Measurements from ENCODE around the gene PARP11. TPM values are rescaled to one million over a fixed set of nuclear protein-coding genes. Genes with fewer than 3 reads are reported as not detected.

PARP11 gene
- total RNA-seq, 1 experiment from 2014 or later: 13.4 TPM

- no peaks in the 10 kb centered on the region for H3K36me3 ChIP-seq
- H3K4me1 ChIP-seq: peaks cover 36% of the 10 kb centered on the region
- no peaks in the 10 kb centered on the region for H3K27me3 ChIP-seq
- peak; percentile 34 to 45 for DNase-seq
- no peak overlapping the region for H3K4me3 ChIP-seq
- peak overlapping the region; percentile 53 for H3K27ac ChIP-seq
- no peaks in the 10 kb centered on the region for H3K9me3 ChIP-seq (replicated peaks)
These were observed 23.7 kb upstream of the PARP11 start for GRCh38 chr12:3896801-3897351.

- Histone ChIP-seq H3K4me1 (peaks cover 36% of the 10 kb centered on the region), H3K27ac (peak overlapping the region; percentile 53)
- DNase-seq: no peak
These were observed 23.2 kb upstream of the PARP11 start for GRCh38 chr12:3896356-3896755.

GRCh38 chr12:3892631-3893030 is 19.4 kb upstream of the PARP11 start:
- H3K4me3 ChIP-seq: no peak overlapping the region
- DNase-seq: no peak
- peaks cover 39% of the 10 kb centered on the region for H3K4me1 ChIP-seq
- no peaks in the 10 kb centered on the region for H3K9me3 ChIP-seq (replicated peaks)
- no peaks in the 10 kb centered on the region for H3K36me3 ChIP-seq
- no peak overlapping the region for H3K27ac ChIP-seq
- no peaks in the 10 kb centered on the region for H3K27me3 ChIP-seq

More at GRCh38 chr12:3896356-3896755, 23.2 kb upstream of the PARP11 start:
- Histone ChIP-seq H3K27me3 (no peaks in the 10 kb centered on the region), H3K4me3 (no peak overlapping the region), H3K36me3 (no peaks in the 10 kb centered on the region), H3K9me3 (replicated peaks) (no peaks in the 10 kb centered on the region)

- DNase-seq: no peak
- H3K27ac ChIP-seq: peak overlapping the region; percentile 16; the same call in 1 of the 2 replicates
- no peaks in the 10 kb centered on the region for H3K36me3 ChIP-seq
- H3K9me3 ChIP-seq (replicated peaks): no peaks in the 10 kb centered on the region
- H3K4me3 ChIP-seq: no peak overlapping the region
- H3K4me1 ChIP-seq: peaks cover 25% of the 10 kb centered on the region
- no peaks in the 10 kb centered on the region for H3K27me3 ChIP-seq
These were observed 18.0 kb upstream of the PARP11 start for GRCh38 chr12:3891201-3891600.

DNA sequence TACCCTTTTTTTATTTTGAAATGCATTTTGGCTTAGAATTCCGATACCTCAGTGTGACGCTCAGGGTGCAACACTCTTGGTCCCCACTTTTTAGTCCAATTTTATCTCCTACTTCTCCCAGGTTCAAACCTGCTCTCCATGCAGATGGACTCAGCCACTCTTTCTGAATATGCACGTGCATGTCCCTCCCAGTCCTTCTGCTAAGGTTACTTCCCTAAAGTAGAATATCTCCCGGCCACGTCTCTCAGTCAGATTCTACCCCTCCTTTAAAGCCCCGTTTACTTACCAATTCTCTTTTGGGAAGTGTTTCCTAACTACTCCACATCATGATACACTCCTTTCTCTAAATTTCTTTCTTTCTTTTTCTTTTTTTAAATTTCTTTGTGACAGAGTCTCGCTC is 15.5 kb upstream of the PARP11 start:
- H3K27ac ChIP-seq: no peak overlapping the region
- no peaks in the 10 kb centered on the region for H3K27me3 ChIP-seq
- H3K4me3 ChIP-seq: no peak overlapping the region
- peaks cover 26% of the 10 kb centered on the region for H3K4me1 ChIP-seq
- DNase-seq: no peak
- H3K9me3 ChIP-seq (replicated peaks): no peaks in the 10 kb centered on the region
- no peaks in the 10 kb centered on the region for H3K36me3 ChIP-seq

- H3K4me3 ChIP-seq: no peak overlapping the region; the same call in 1 of the 2 replicates
- no peaks in the 10 kb centered on the region for H3K36me3 ChIP-seq
- peak overlapping the region; percentile 43 for H3K27ac ChIP-seq
- no peaks in the 10 kb centered on the region for H3K9me3 ChIP-seq (replicated peaks)
- peaks cover 21% of the 10 kb centered on the region for H3K4me1 ChIP-seq
- no peaks in the 10 kb centered on the region for H3K27me3 ChIP-seq
- peak; percentile 36 to 82 for DNase-seq
These were observed 12.3 kb upstream of the PARP11 start for GRCh38 chr12:3885277-3886094.

GRCh38 chr12:3884671-3885070 is 11.5 kb upstream of the PARP11 start:
- DNase-seq: no peak
- H3K36me3 ChIP-seq: no peaks in the 10 kb centered on the region
- no peak overlapping the region for H3K4me3 ChIP-seq
- H3K4me1 ChIP-seq: peaks cover 17% of the 10 kb centered on the region
- H3K27ac ChIP-seq: no peak overlapping the region
- no peaks in the 10 kb centered on the region for H3K9me3 ChIP-seq (replicated peaks)
- no peaks in the 10 kb centered on the region for H3K27me3 ChIP-seq

GRCh38 chr12:3882896-3883564 is 9.8 kb upstream of the PARP11 start:
- Histone ChIP-seq H3K4me1 (peaks cover 17% of the 10 kb centered on the region), H3K27ac (no peak overlapping the region), H3K36me3 (no peaks in the 10 kb centered on the region), H3K27me3 (no peaks in the 10 kb centered on the region), H3K9me3 (replicated peaks) (peaks cover 10% of the 10 kb centered on the region; the same call in 1 of the 2 replicates), H3K4me3 (no peak overlapping the region)
- DNase-seq: peak in 1 of 2 experiments; percentile 56

- Histone ChIP-seq H3K27ac (no peak overlapping the region), H3K4me3 (no peak overlapping the region), H3K36me3 (no peaks in the 10 kb centered on the region), H3K4me1 (peaks cover 17% of the 10 kb centered on the region), H3K27me3 (no peaks in the 10 kb centered on the region), H3K9me3 (replicated peaks) (peaks cover 10% of the 10 kb centered on the region)
- no peak for DNase-seq
These were observed 9.2 kb upstream of the PARP11 start for GRCh38 chr12:3882406-3882805.

GRCh38 chr12:3881281-3881950 is 8.2 kb upstream of the PARP11 start:
- no peak overlapping the region for H3K27ac ChIP-seq

DNA sequence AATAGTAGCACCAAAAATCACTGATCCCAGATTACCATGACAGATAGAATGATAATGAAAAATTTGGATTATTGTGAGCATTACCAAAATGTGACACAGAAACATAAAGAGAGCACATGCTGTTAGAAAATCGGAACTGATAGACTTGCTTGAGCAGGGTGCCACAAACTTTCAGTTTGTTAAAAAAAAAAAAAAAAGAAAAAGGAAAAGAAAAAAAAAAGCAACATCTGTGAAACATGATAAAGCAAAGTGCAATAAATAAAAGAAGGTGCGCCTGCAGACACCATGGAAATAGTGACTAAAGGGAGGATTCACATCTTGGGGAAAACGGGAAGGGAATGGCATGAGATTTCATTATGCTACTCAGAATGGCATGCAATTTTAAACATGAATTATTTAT is 6.6 kb upstream of the PARP11 start:
- no peak overlapping the region for H3K4me3 ChIP-seq

More at GRCh38 chr12:3881281-3881950, 8.2 kb upstream of the PARP11 start:
- Histone ChIP-seq H3K4me3 (no peak overlapping the region), H3K27me3 (no peaks in the 10 kb centered on the region), H3K36me3 (no peaks in the 10 kb centered on the region), H3K4me1 (peaks cover 17% of the 10 kb centered on the region), H3K9me3 (replicated peaks) (peaks cover 10% of the 10 kb centered on the region)
- no peak for DNase-seq

GRCh38 chr12:3871356-3871755 is 1.8 kb downstream of the PARP11 start:
- no peak for DNase-seq
- Histone ChIP-seq H3K4me1 (0 out of 2 replicates have a peak, but pooled peaks cover 11% of the 10 kb centered on the region), H3K36me3 (no peaks in the 10 kb centered on the region), H3K4me3 (no peak overlapping the region; the same call in 1 of the 2 replicates), H3K27me3 (no peaks in the 10 kb centered on the region), H3K27ac (no peak overlapping the region), H3K9me3 (replicated peaks) (peaks cover 3% of the 10 kb centered on the region)

More for the DNA sequence above, 6.6 kb upstream of the PARP11 start:
- Histone ChIP-seq H3K27ac (no peak overlapping the region), H3K4me1 (peaks cover 4% of the 10 kb centered on the region), H3K36me3 (no peaks in the 10 kb centered on the region), H3K27me3 (no peaks in the 10 kb centered on the region), H3K9me3 (replicated peaks) (peaks cover 10% of the 10 kb centered on the region)
- no peak for DNase-seq

- H3K9me3 ChIP-seq (replicated peaks): peaks cover 10% of the 10 kb centered on the region
These were observed 3.3 kb downstream of the PARP11 start for GRCh38 chr12:3869865-3870264.

DNA sequence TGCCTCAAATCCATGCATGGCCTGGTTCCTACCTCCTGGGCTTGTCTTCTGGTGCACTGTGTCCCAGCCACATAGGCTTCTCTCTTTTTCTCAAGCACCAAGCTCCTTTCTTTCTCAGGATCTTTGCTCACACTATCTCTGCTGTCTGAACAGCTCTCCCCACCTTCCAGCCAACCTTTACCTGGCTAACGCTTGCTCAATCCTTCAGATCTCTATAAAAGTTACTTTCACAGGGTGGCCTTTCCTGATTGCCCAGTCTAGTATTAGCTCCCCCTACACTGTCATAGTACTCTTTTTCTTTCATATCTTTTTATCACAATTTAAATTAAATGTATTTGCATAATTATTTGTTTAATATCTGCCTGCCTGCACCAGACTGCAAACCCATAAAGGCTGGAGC is 3.8 kb downstream of the PARP11 start:
- no peaks in the 10 kb centered on the region; the same call in 1 of the 2 replicates for H3K36me3 ChIP-seq
- peaks cover 11% of the 10 kb centered on the region for H3K9me3 ChIP-seq (replicated peaks)
- DNase-seq: no peak
- H3K27me3 ChIP-seq: no peaks in the 10 kb centered on the region
- no peak overlapping the region for H3K27ac ChIP-seq
- no peak overlapping the region for H3K4me3 ChIP-seq
- 0 out of 2 replicates have a peak, but pooled peaks cover 11% of the 10 kb centered on the region for H3K4me1 ChIP-seq

More at GRCh38 chr12:3869865-3870264, 3.3 kb downstream of the PARP11 start:
- Histone ChIP-seq H3K27me3 (no peaks in the 10 kb centered on the region), H3K36me3 (no peaks in the 10 kb centered on the region; the same call in 1 of the 2 replicates), H3K4me1 (0 out of 2 replicates have a peak, but pooled peaks cover 11% of the 10 kb centered on the region), H3K4me3 (no peak overlapping the region), H3K27ac (no peak overlapping the region)
- no peak for DNase-seq
